ENCODE measurements around the gene COL19A1.
"Not testable (repeated sequence)": the region's sequence is repeated elsewhere in the genome, so short reads cannot be mapped to it uniquely, and the experiment has no call there.

The COL19A1 gene

GRCh38 chr6:69866351-69866769, at the start of gene COL19A1:
Gene COL19A1 (plus strand): TSS chr6:69866556. CDS start chr6:69879568, 13,012 bp downstream.
- DNase-seq (ENCODE audit: low spot score) = peak; percentile 59

- no peak for DNase-seq (ENCODE audit: low spot score)
These were observed 49.8 kb upstream of the COL19A1 start for GRCh38 chr6:69816569-69816968.

- no peak for DNase-seq (ENCODE audit: low spot score)
These were observed 49.0 kb upstream of the COL19A1 start for GRCh38 chr6:69817358-69817757.

GRCh38 chr6:69818223-69818930, 48.0 kb upstream of the COL19A1 start:
- DNase-seq (ENCODE audit: low spot score) = no peak

- DNase-seq (ENCODE audit: low spot score) = no peak
These were observed 47.2 kb upstream of the COL19A1 start for GRCh38 chr6:69819138-69819537.

- DNase-seq (ENCODE audit: low spot score) = no peak
These were observed 46.3 kb upstream of the COL19A1 start for GRCh38 chr6:69820018-69820417.

- no peak for DNase-seq (ENCODE audit: low spot score)
These were observed 45.9 kb upstream of the COL19A1 start for GRCh38 chr6:69820438-69820837.

GRCh38 chr6:69824355-69824754, 42.0 kb upstream of the COL19A1 start:
- not testable (repeated sequence) for DNase-seq (ENCODE audit: low spot score)

GRCh38 chr6:69825904-69826303, 40.5 kb upstream of the COL19A1 start:
- DNase-seq (ENCODE audit: low spot score) = no peak

- DNase-seq (ENCODE audit: low spot score) = no peak
These were observed 39.0 kb upstream of the COL19A1 start for GRCh38 chr6:69827276-69827893.

GRCh38 chr6:69832558-69832957, 33.8 kb upstream of the COL19A1 start:
- no peak for DNase-seq (ENCODE audit: low spot score)

GRCh38 chr6:69835414-69836179, 30.8 kb upstream of the COL19A1 start:
- no peak for DNase-seq (ENCODE audit: low spot score)

GRCh38 chr6:69841862-69842261, 24.5 kb upstream of the COL19A1 start:
- DNase-seq (ENCODE audit: low spot score) = no peak

- no peak for DNase-seq (ENCODE audit: low spot score)
These were observed 23.2 kb upstream of the COL19A1 start for GRCh38 chr6:69843189-69843588.

GRCh38 chr6:69846312-69846711, 20.0 kb upstream of the COL19A1 start:
- no peak for DNase-seq (ENCODE audit: low spot score)

- no peak for DNase-seq (ENCODE audit: low spot score)
These were observed 19.4 kb upstream of the COL19A1 start for GRCh38 chr6:69846770-69847491.

- no peak for DNase-seq (ENCODE audit: low spot score)
These were observed 18.9 kb upstream of the COL19A1 start for GRCh38 chr6:69847492-69847788.

- DNase-seq (ENCODE audit: low spot score) = no peak
These were observed 17.8 kb upstream of the COL19A1 start for GRCh38 chr6:69848552-69848951.

- DNase-seq (ENCODE audit: low spot score) = no peak
These were observed 13.7 kb upstream of the COL19A1 start for GRCh38 chr6:69852706-69853105.

- DNase-seq (ENCODE audit: low spot score) = no peak
These were observed 4.4 kb upstream of the COL19A1 start for GRCh38 chr6:69861986-69862385.

GRCh38 chr6:69863766-69864165, 2.6 kb upstream of the COL19A1 start:
- no peak for DNase-seq (ENCODE audit: low spot score)

GRCh38 chr6:69865126-69865525, 1.2 kb upstream of the COL19A1 start:
- DNase-seq (ENCODE audit: low spot score) = no peak
